ENCODE data around the gene SF3A1.
"Not testable (repeated sequence)": the region's sequence is repeated elsewhere in the genome, so short reads cannot be mapped to it uniquely, and the experiment has no call there.

Gene SF3A1

GRCh38 chr22:30356449-30357235 lies at the start of gene SF3A1, which contains the start of gene CCDC157:
TSS of gene SF3A1 (minus strand) at chr22:30356894. CDS start at chr22:30356792, 102 bp downstream.
TSS of gene CCDC157 (plus strand) at chr22:30357007. CDS start at chr22:30366001, 8,994 bp downstream.
- peak; percentile 76 for DNase-seq (ENCODE audit: low read depth, low spot score)

GRCh38 chr22:30406400-30406799 lies 49.7 kb upstream of the SF3A1 start:
- DNase-seq (ENCODE audit: low read depth, low spot score), result no peak

GRCh38 chr22:30405731-30406130 lies 49.0 kb upstream of the SF3A1 start:
- DNase-seq (ENCODE audit: low read depth, low spot score), result no peak

GRCh38 chr22:30404307-30404706 lies 47.6 kb upstream of the SF3A1 start:
- DNase-seq (ENCODE audit: low read depth, low spot score), result no peak

GRCh38 chr22:30402766-30403104 lies 46.0 kb upstream of the SF3A1 start:
- DNase-seq (ENCODE audit: low read depth, low spot score), result not testable (repeated sequence)

GRCh38 chr22:30402028-30402765 lies 45.5 kb upstream of the SF3A1 start:
- DNase-seq (ENCODE audit: low read depth, low spot score), result no peak

- not testable (repeated sequence) for DNase-seq (ENCODE audit: low read depth, low spot score)
Measured at GRCh38 chr22:30401024-30401423, 44.3 kb upstream of the SF3A1 start.

- DNase-seq (ENCODE audit: low read depth, low spot score), result no peak
Measured at GRCh38 chr22:30400159-30400558, 43.5 kb upstream of the SF3A1 start.

- no peak for DNase-seq (ENCODE audit: low read depth, low spot score)
Measured at GRCh38 chr22:30399718-30400117, 43.0 kb upstream of the SF3A1 start.

GRCh38 chr22:30398685-30399680 lies 42.3 kb upstream of the SF3A1 start:
- DNase-seq (ENCODE audit: low read depth, low spot score), result no peak

- DNase-seq (ENCODE audit: low read depth, low spot score), result no peak
Measured at GRCh38 chr22:30397656-30398635, 41.3 kb upstream of the SF3A1 start.

GRCh38 chr22:30396871-30397655 lies 40.4 kb upstream of the SF3A1 start, which contains the start of gene SEC14L2:
TSS of gene SEC14L2 (plus strand) at chr22:30397018. CDS start at chr22:30397117, 99 bp downstream.
- DNase-seq (ENCODE audit: low read depth, low spot score), result peak; percentile 20

GRCh38 chr22:30393885-30394284 lies 37.2 kb upstream of the SF3A1 start:
- DNase-seq (ENCODE audit: low read depth, low spot score), result no peak

GRCh38 chr22:30393322-30393680 lies 36.6 kb upstream of the SF3A1 start:
- no peak for DNase-seq (ENCODE audit: low read depth, low spot score)

- no peak for DNase-seq (ENCODE audit: low read depth, low spot score)
Measured at GRCh38 chr22:30392661-30393321, 36.1 kb upstream of the SF3A1 start.

- DNase-seq (ENCODE audit: low read depth, low spot score), result peak; percentile 53
Measured at GRCh38 chr22:30390974-30391691, 34.4 kb upstream of the SF3A1 start.

- DNase-seq (ENCODE audit: low read depth, low spot score), result peak; percentile 62
Measured at GRCh38 chr22:30386960-30387827, 30.5 kb upstream of the SF3A1 start, which contains the start of gene RNF215. TSS of gene RNF215 (minus strand) at chr22:30387411. CDS start at chr22:30387313, 98 bp downstream.

All from activated CD4-positive, CD25-positive, alpha-beta regulatory T cell treated with anti-CD3 and anti-CD28 coated beads, Interleukin-2, amount 50 U/mL, for 16 hours (primary cell).